H1 (cell line): ENCODE measurements around the gene VAT1L. TPM values are rescaled to one million over a fixed set of nuclear protein-coding genes. Genes with fewer than 3 reads are reported as not detected.
A peak's percentile ranks its signal among the peaks of the same experiment; 100 is the strongest.

ENCODE experiments used
- CTCF ChIA-PET: fragments of 300-600 bp; sonication (Branson Sonifier 250); formaldehyde crosslinking; loops from one replicate; lab custom pipeline; 2021; ENCODE audit not compliant: partially characterized antibody; lab: Charles Lee
- POLR2A ChIA-PET: fragments of 300-600 bp; sonication (Branson Sonifier 250); formaldehyde crosslinking; loops from one replicate; lab custom pipeline; 2021; ENCODE audit warnings: inconsistent platforms; ENCODE audit not compliant: partially characterized antibody; lab: Charles Lee
- DNase-seq, 2 experiments: peaks; one replicate each; pipeline versions ENCODE4 v3.0.0 to v3.0.0-alpha.2; 2010 to 2022; ENCODE audit warnings: low spot score in 2 of 2, low read depth in 1 of 2, mixed read lengths in 1 of 2
- FAIRE-seq: peaks from 2 replicates; lab custom pipeline; 2011; peaks lifted over from hg19 to GRCh38; lab: Jason Lieb, UNC
- H2AFZ ChIP-seq: 2 replicates; pipeline ENCODE4 v1.8.1; 2012; ENCODE audit warnings: low read length, inconsistent platforms
- H2AK5ac ChIP-seq: 2 replicates; pipeline ENCODE4 v1.6.1; 2013; ENCODE audit warnings: low read depth, low read length
- H2BK120ac ChIP-seq: replicated peaks from 2 replicates; pipeline ENCODE3; 2013; ENCODE audit warnings: low read depth, low read length, inconsistent platforms
- H2BK12ac ChIP-seq: 2 replicates; pipeline ENCODE4 v1.6.1; 2013; ENCODE audit warnings: low read depth, low read length
- H2BK15ac ChIP-seq: 2 replicates; pipeline ENCODE4 v1.6.1; 2013; ENCODE audit warnings: low read length
- H2BK20ac ChIP-seq: 2 replicates; pipeline ENCODE4 v1.6.1; 2013; ENCODE audit warnings: low read length
- H2BK5ac ChIP-seq: 2 replicates; pipeline ENCODE4 v1.6.1; 2013; ENCODE audit warnings: low read depth, low read length
- H3K14ac ChIP-seq: 2 replicates; pipeline ENCODE4 v1.6.1; 2013; ENCODE audit warnings: inconsistent platforms; ENCODE audit not compliant: insufficient read length
- H3K18ac ChIP-seq: 2 replicates; pipeline ENCODE4 v1.6.1; 2013; ENCODE audit warnings: low read length; ENCODE audit errors: extremely low read depth
- H3K23ac ChIP-seq: 2 replicates; pipeline ENCODE4 v1.6.1; 2013; ENCODE audit warnings: inconsistent platforms; ENCODE audit not compliant: insufficient read length
- H3K23me2 ChIP-seq: 2 replicates; pipeline ENCODE4 v1.6.1; 2013; ENCODE audit warnings: low read depth, low read length
- H3K27ac ChIP-seq: 2 replicates; pipeline ENCODE4 v1.6.1; 2011; ENCODE audit warnings: low read depth, low read length, inconsistent platforms
- H3K27me3 ChIP-seq, 4 experiments: replicated peaks in 1 of 4; 1 replicate in 1 of 4; 2 replicates in 3 of 4; pipeline versions ENCODE4 v1.6.1 to v1.8.1; 2011 to 2013; ENCODE audit warnings: low read length in 3 of 4, mild to moderate bottlenecking in 3 of 4, inconsistent platforms in 2 of 4, mixed read lengths in 2 of 4, moderate library complexity in 1 of 4; ENCODE audit not compliant: control insufficient read depth in 3 of 4, insufficient read depth in 3 of 4; ENCODE audit errors: extremely low read depth in 1 of 4
- H3K36me3 ChIP-seq, 4 experiments: 2 replicates each; pipeline versions ENCODE4 v1.6.1 to v1.8.1; 2011 to 2013; ENCODE audit warnings: mild to moderate bottlenecking in 4 of 4, low read length in 3 of 4, moderate library complexity in 2 of 4, control low read depth in 1 of 4, inconsistent platforms in 1 of 4; ENCODE audit not compliant: insufficient read depth in 4 of 4, control insufficient read depth in 2 of 4
- H3K4ac ChIP-seq: replicated peaks from 2 replicates; pipeline ENCODE3; 2013; ENCODE audit warnings: low read length, low read depth, mixed read lengths, inconsistent platforms; ENCODE audit not compliant: insufficient read length
- H3K4me1 ChIP-seq, 4 experiments: replicated peaks in 1 of 4; 1 replicate in 1 of 4; 2 replicates in 3 of 4; pipeline versions ENCODE4 v1.6.1 to v1.8.1; 2011 to 2013; ENCODE audit warnings: low read length in 3 of 4, inconsistent platforms in 2 of 4, mixed read lengths in 1 of 4; ENCODE audit not compliant: insufficient read depth in 4 of 4, control insufficient read depth in 3 of 4
- H3K4me2 ChIP-seq, 2 experiments: 2 replicates each; pipeline versions ENCODE4 v1.6.1 to v1.8.1; 2011 to 2013; ENCODE audit warnings: low read depth in 2 of 2, low read length in 2 of 2, control low read depth in 1 of 2, inconsistent platforms in 1 of 2, mild to moderate bottlenecking in 1 of 2; ENCODE audit not compliant: insufficient read depth in 1 of 2
- H3K4me3 ChIP-seq, 4 experiments: fragments of 200-600, 300-600 bp in 1 of 4; sonication (generic), shearing (Covaris generic), sonication (Bioruptor Twin) in 1 of 4; 2 replicates each; pipeline versions ENCODE4 v1.5.1 to v1.8.1; 2011 to 2016; ENCODE audit warnings: low read length in 4 of 4, low read depth in 3 of 4, control low read depth in 2 of 4, inconsistent platforms in 2 of 4, mild to moderate bottlenecking in 2 of 4, mixed read lengths in 1 of 4, moderate library complexity in 1 of 4; ENCODE audit not compliant: insufficient read depth in 2 of 4; ENCODE audit errors: extremely low read depth in 1 of 4
- H3K56ac ChIP-seq: replicated peaks from 2 replicates; pipeline ENCODE3; 2013; ENCODE audit warnings: low read depth, mild to moderate bottlenecking, mixed read lengths, low read length, inconsistent platforms; ENCODE audit not compliant: insufficient read length
- H3K79me1 ChIP-seq: 2 replicates; pipeline ENCODE4 v1.6.1; 2013; ENCODE audit warnings: low read depth, low read length, control low read depth
- H3K79me2 ChIP-seq, 2 experiments: 2 replicates each; pipeline versions ENCODE4 v1.6.1 to v1.8.1; 2012 to 2013; ENCODE audit warnings: low read length in 2 of 2, mild to moderate bottlenecking in 2 of 2, inconsistent platforms in 1 of 2; ENCODE audit not compliant: insufficient read depth in 2 of 2, control insufficient read depth in 1 of 2
- H3K9ac ChIP-seq, 4 experiments: replicated peaks in 1 of 4; 1 replicate in 1 of 4; 2 replicates in 3 of 4; pipeline versions ENCODE4 v1.6.1 to v1.8.1; 2011 to 2013; ENCODE audit warnings: low read depth in 3 of 4, low read length in 3 of 4, control low read depth in 2 of 4, mild to moderate bottlenecking in 2 of 4, moderate library complexity in 2 of 4, inconsistent platforms in 1 of 4; ENCODE audit errors: extremely low read depth in 1 of 4
- H3K9me3 ChIP-seq, 2 experiments: 2 replicates each; pipeline versions ENCODE4 v1.6.1 to v1.8.1; 2012 to 2013; ENCODE audit warnings: mild to moderate bottlenecking in 2 of 2, moderate library complexity in 2 of 2, control low read depth in 1 of 2, inconsistent platforms in 1 of 2, low read depth in 1 of 2, low read length in 1 of 2, mixed read lengths in 1 of 2; ENCODE audit not compliant: insufficient read depth in 2 of 2
- H4K20me1 ChIP-seq, 2 experiments: replicated peaks in 1 of 2; 2 replicates each; pipeline versions ENCODE3 to v1.8.1; 2011 to 2013; ENCODE audit warnings: inconsistent platforms in 2 of 2, low read length in 2 of 2, mild to moderate bottlenecking in 1 of 2; ENCODE audit not compliant: insufficient read depth in 2 of 2, control insufficient read depth in 1 of 2
- H4K5ac ChIP-seq: 2 replicates; pipeline ENCODE4 v1.6.1; 2013; ENCODE audit warnings: low read length, low read depth, mixed read lengths, inconsistent platforms; ENCODE audit not compliant: insufficient read length
- H4K8ac ChIP-seq: 2 replicates; pipeline ENCODE4 v1.8.0; 2013; ENCODE audit warnings: mild to moderate bottlenecking, moderate library complexity, low read length, inconsistent platforms; ENCODE audit not compliant: insufficient read depth; ENCODE audit errors: extremely low read depth
- H4K91ac ChIP-seq: replicated peaks from 2 replicates; pipeline ENCODE3; 2013; ENCODE audit warnings: low read length, mixed read lengths, inconsistent platforms; ENCODE audit not compliant: insufficient read length
- BCL11A ChIP-seq, 2 experiments: IDR thresholded peaks; one replicate each; pipeline ENCODE4 v1.6.1; 2011; ENCODE audit warnings: low read depth in 2 of 2, low read length in 2 of 2, mild to moderate bottlenecking in 2 of 2
- JUN ChIP-seq: IDR thresholded peaks from 2 replicates; pipeline ENCODE4 v1.6.1; 2011; ENCODE audit warnings: low read depth, mild to moderate bottlenecking, improper control_type of control experiment, low read length
- NANOG ChIP-seq: IDR thresholded peaks from 2 replicates; pipeline ENCODE4 v1.6.1; 2011; ENCODE audit warnings: low read length, low read depth, mild to moderate bottlenecking, inconsistent platforms; ENCODE audit not compliant: insufficient read depth, poor library complexity, severe bottlenecking
- NRF1 ChIP-seq: IDR thresholded peaks from 2 replicates; pipeline ENCODE4 v1.6.1; 2011; ENCODE audit warnings: mild to moderate bottlenecking, low read depth, low read length, improper control_type of control experiment
- RAD21 ChIP-seq, 2 experiments: IDR thresholded peaks in 1 of 2; conservative IDR thresholded peaks in 1 of 2; 2 replicates each; pipeline ENCODE4 v1.6.1; 2011; ENCODE audit warnings: low read depth in 2 of 2, low read length in 2 of 2, improper control_type of control experiment in 1 of 2, inconsistent platforms in 1 of 2, mild to moderate bottlenecking in 1 of 2, moderate library complexity in 1 of 2
- SAP30 ChIP-seq: fragments of 300-600 bp; sonication (generic); IDR thresholded peaks from 2 replicates; pipeline ENCODE4 v1.7.1; 2012; ENCODE audit warnings: low read length, moderate library complexity, mild to moderate bottlenecking, inconsistent platforms; ENCODE audit not compliant: insufficient read depth, insufficient replicate concordance
- SP2 ChIP-seq: IDR thresholded peaks from 2 replicates; pipeline ENCODE4 v1.6.1; 2012; ENCODE audit warnings: mild to moderate bottlenecking, low read length, inconsistent platforms
- WGBS, 2 experiments: shearing (Covaris generic) in 1 of 2; methylation state at CpG; one replicate each; pipeline versions ENCODE4 v1.1.6 to v1.1.7; 2013 to 2015; ENCODE audit warnings: low lambda C conversion rate in 2 of 2, mixed read lengths in 2 of 2, inconsistent platforms in 1 of 2, low coverage in 1 of 2, missing lambda C conversion rate in 1 of 2; ENCODE audit not compliant: insufficient replicate concordance in 2 of 2, insufficient coverage in 1 of 2, insufficient read length in 1 of 2; ENCODE audit errors: extremely low coverage in 1 of 2, missing lambda C conversion rate in 1 of 2; 5-methylcytosine and 5-hydroxymethylcytosine counted together
- polyA plus RNA-seq, 7 experiments: library from polyadenylated mRNA; depleted of rRNA in 3 of 7; stranded (reverse) in 5 of 7; unstranded in 2 of 7; fragments of >200 nt in 5 of 7; fragments of 200-250 nt in 2 of 7; gene quantifications; 1 replicate in 5 of 7; 2 replicates in 1 of 7; 4 replicates in 1 of 7; pipeline versions ENCODE4 v1.2.1 to v1.2.3, GENCODE V29; 2011 to 2013; ENCODE audit warnings: missing spikeins in 2 of 7, mixed read lengths in 2 of 7
- total RNA-seq: library from RNA; stranded (reverse); fragmentation: NEBNext Ultra II Directional; extraction: Animal tissue kit (Norgen Biotek cat#: 25700); gene quantifications from 2 replicates; pipeline ENCODE4 v1.2.1, GENCODE V29; 2021
- TF ChIP-seq, protein P1 (sequence below), 3 experiments: IDR thresholded peaks; 1 replicate in 2 of 3; 2 replicates in 1 of 3; pipeline versions ENCODE4 v1.5.1 to v1.6.1; 2011; ENCODE audit warnings: low read length in 3 of 3, mild to moderate bottlenecking in 3 of 3, inconsistent platforms in 2 of 3, low read depth in 1 of 3, moderate library complexity in 1 of 3; ENCODE audit not compliant: insufficient read depth in 1 of 3; ENCODE audit errors: control extremely low read depth in 1 of 3
- TF ChIP-seq, protein P2 (sequence below): IDR thresholded peaks from 2 replicates; pipeline ENCODE4 v1.6.1; 2011; ENCODE audit warnings: low read length, improper control_type of control experiment

Gene VAT1L
- total and polyA plus RNA-seq, 2 of the 8 experiments (the other 6 are each of a cell fraction or from before 2014, with no cell fraction given): 46.3 to 48.2 TPM

DNA sequence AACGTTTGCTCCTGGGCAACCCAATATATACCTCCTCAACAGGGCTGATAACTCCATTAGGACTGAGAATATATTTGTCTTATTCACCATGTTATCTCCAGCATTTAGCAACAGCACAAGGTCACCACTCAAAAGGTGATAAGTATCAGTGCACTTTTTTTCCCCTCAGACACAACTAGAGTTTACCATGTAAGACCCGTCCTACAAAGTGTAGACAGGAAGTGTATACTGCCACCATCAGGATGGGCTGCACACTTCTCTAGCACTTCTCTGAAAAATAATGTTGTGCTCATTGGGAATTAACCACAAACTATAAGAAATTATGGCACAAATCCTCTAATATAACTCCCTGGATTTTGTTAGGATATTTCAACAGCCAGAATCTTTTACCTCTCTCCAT, 5.7 kb upstream of the VAT1L start:
- no peak overlapping the region for H4K5ac ChIP-seq
- no peak overlapping the region for H4K91ac ChIP-seq
- H3K14ac ChIP-seq: no peak overlapping the region
- no peak overlapping the region for H2BK20ac ChIP-seq
- no peak overlapping the region for H3K4ac ChIP-seq
- no peak overlapping the region for H4K8ac ChIP-seq
- peaks cover 0 to 7% of the 10 kb centered on the region in 2 experiments; a peak in 1 of 4 replicates for H3K9me3 ChIP-seq
- H3K27ac ChIP-seq: no peak overlapping the region
- peak overlapping the region; percentile 78; the same call in 1 of the 2 replicates for H2AFZ ChIP-seq
- FAIRE-seq (no peak), DNase-seq (no peak)
- WGBS, 2 experiments: 69% methylated on average over 2 of the region's 2 CpGs; no CpG with 5 or more reads in 1 of the 2 experiments
- ChIA-PET POLR2A (no interaction called here), CTCF (interaction anchor here (0.6 to 2.7 kb wide), 10 partner anchors 8 to 317 kb away, joined by 3 to 15 read pairs (median 4); partner anchors contain the start of gene WWOX)
- H3K4me1 ChIP-seq: no peaks in the 10 kb centered on the region; a peak in 1 of 7 replicates
- no peak overlapping the region for H3K23ac ChIP-seq
- H3K18ac ChIP-seq: no peak overlapping the region
- no peaks in the 10 kb centered on the region for H3K36me3 ChIP-seq
- no peak overlapping the region for H2BK12ac ChIP-seq
- H3K27me3 ChIP-seq: peaks cover 0 to 8% (median 8%) of the 10 kb centered on the region in 4 experiments; a peak in 4 of 7 replicates
- H3K4me3 ChIP-seq: no peak overlapping the region
- H4K20me1 ChIP-seq: no peaks in the 10 kb centered on the region
- H3K4me2 ChIP-seq: no peak overlapping the region
- no peak overlapping the region for H3K9ac ChIP-seq
- H3K79me1 ChIP-seq: no peaks in the 10 kb centered on the region
- no peak overlapping the region for H2BK15ac ChIP-seq
- no peak overlapping the region for H2BK120ac ChIP-seq
- no peak overlapping the region for H3K56ac ChIP-seq
- H2AK5ac ChIP-seq: no peak overlapping the region
- no peak overlapping the region for H2BK5ac ChIP-seq
- H3K23me2 ChIP-seq: no peaks in the 10 kb centered on the region
- H3K79me2 ChIP-seq: no peaks in the 10 kb centered on the region
- TF ChIP-seq SAP30 (no peak), BCL11A (IDR thresholded peaks at IDR 0.05; ENCODE audit: low read depth in 2 of 2, low read length in 2 of 2) (no peak), JUN (no peak), NANOG (no peak), NRF1 (no peak), SP2 (no peak), RAD21 (IDR thresholded peaks at IDR 0.05 in 1 of 2, conservative IDR thresholded peaks at IDR 0.05 in 1 of 2; ENCODE audit: low read depth in 2 of 2, low read length in 2 of 2) (peak; percentile 48 to 58)
- TF ChIP-seq, protein P1, sequence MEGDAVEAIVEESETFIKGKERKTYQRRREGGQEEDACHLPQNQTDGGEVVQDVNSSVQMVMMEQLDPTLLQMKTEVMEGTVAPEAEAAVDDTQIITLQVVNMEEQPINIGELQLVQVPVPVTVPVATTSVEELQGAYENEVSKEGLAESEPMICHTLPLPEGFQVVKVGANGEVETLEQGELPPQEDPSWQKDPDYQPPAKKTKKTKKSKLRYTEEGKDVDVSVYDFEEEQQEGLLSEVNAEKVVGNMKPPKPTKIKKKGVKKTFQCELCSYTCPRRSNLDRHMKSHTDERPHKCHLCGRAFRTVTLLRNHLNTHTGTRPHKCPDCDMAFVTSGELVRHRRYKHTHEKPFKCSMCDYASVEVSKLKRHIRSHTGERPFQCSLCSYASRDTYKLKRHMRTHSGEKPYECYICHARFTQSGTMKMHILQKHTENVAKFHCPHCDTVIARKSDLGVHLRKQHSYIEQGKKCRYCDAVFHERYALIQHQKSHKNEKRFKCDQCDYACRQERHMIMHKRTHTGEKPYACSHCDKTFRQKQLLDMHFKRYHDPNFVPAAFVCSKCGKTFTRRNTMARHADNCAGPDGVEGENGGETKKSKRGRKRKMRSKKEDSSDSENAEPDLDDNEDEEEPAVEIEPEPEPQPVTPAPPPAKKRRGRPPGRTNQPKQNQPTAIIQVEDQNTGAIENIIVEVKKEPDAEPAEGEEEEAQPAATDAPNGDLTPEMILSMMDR (IDR thresholded peaks at IDR 0.05; ENCODE audit: control extremely low read depth in 1 of 3, insufficient read depth in 1 of 3, low read depth in 1 of 3, low read length in 3 of 3): peak in 2 of 3 experiments; percentile 49 to 60; a peak in 3 of 4 replicates
- TF ChIP-seq, protein P2, sequence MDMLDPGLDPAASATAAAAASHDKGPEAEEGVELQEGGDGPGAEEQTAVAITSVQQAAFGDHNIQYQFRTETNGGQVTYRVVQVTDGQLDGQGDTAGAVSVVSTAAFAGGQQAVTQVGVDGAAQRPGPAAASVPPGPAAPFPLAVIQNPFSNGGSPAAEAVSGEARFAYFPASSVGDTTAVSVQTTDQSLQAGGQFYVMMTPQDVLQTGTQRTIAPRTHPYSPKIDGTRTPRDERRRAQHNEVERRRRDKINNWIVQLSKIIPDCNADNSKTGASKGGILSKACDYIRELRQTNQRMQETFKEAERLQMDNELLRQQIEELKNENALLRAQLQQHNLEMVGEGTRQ: no peak
